NOMO-1 (cell line): ENCODE results near the gene FAM89A.
A peak's percentile ranks its signal among the peaks of the same experiment; 100 is the strongest.
"Not testable (repeated sequence)": the region's sequence is repeated elsewhere in the genome, so short reads cannot be mapped to it uniquely, and the experiment has no call there.

ENCODE experiments used
- DNase-seq, 2 experiments: peaks; one replicate each; lab custom pipeline; 2025; ENCODE audit not compliant: unreplicated experiment in 2 of 2; lab: John Stamatoyannopoulos, UW

The FAM89A gene

GRCh38 chr1:231035799-231036198, 4.3 kb downstream of the FAM89A start:
- DNase-seq: no peak

DNA sequence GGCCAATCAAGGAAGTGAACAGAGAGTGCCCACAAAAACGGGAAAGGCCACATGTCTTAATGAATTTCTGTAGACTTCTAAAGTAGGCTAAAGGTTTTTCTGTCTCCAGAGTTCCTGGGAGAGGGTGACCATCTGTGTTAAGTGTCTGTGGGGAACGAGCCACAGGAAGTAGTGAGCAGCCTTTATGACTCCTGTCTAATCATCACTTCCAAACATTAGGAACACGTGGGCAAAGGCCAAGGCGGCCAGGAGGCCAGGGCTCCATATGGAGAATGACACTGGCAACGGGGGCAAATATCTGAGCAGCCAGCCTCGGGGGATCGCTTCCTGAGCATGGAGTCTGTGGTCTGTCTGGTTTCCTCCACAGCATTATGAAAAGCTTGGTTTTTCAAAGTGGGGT, 7.1 kb downstream of the FAM89A start:
- DNase-seq: no peak

- DNase-seq: no peak
Measured at GRCh38 chr1:231029841-231030240, 10.2 kb downstream of the FAM89A start.

GRCh38 chr1:231029247-231029646, 10.8 kb downstream of the FAM89A start:
- DNase-seq: not testable (repeated sequence)

DNA sequence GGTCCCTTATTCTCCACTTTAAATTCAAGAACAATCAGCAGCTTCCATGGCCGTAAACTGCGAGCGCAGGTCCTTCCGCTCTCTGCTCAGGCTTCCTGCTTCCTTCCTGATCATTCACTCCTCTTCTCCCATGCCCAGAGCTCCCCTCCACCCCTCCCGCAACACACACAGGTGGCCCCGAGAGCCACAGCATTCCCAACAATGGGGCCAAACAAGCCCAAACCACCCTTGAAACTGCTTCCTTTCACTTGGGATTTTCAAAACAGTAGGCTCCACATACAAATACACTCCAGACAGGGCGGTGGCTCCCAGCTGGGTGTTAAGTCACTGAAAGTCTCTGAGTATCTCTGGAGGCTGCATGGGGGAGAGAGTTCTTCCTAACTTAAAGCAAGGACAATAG, 11.4 kb downstream of the FAM89A start:
- DNase-seq: no peak

- no peak for DNase-seq
Measured at GRCh38 chr1:231027971-231028370, 12.1 kb downstream of the FAM89A start.

- DNase-seq: no peak
Measured at GRCh38 chr1:231027136-231027925, 12.7 kb downstream of the FAM89A start.

DNA sequence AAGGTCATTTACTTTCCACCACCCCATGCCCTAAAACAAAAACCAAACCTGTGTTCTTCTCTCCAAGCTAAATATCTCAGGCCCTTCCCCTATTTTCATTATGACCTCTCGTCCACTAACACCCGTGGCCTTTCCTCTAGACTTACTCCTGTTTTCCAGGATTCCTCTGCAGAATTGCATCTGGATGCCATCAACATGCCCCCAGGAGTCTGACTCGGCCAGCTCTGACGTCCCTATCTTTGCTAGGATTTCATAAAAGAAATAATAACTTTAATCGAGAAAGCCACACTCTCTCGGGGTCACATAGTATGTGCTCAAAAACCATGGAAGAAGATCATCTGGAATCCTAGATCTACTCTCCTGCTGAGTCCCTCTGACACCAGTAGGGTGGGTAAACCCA, 13.5 kb downstream of the FAM89A start:
- no peak for DNase-seq

- DNase-seq: no peak
Measured at GRCh38 chr1:231023150-231023549, 16.9 kb downstream of the FAM89A start.

DNA sequence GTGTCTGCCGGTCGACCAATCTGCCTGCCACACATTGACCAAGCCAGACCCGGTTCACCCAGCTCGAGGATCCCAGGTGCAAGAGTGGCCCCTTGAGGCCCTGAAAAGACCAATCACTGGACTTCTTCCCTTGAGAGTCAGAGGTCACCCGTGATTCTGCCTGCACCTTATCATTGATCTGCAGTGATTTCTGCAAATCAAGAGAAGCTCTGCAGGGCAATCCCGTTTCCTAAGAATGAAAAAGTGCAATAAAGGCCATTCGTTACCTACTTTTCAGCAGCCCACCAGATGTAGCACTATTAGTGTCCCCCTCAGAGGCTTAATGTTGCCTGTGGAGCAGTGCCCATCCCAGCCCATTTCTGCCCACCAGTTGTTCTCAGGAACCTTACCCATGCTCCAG, 17.5 kb downstream of the FAM89A start:
- DNase-seq: not testable (repeated sequence)

DNA sequence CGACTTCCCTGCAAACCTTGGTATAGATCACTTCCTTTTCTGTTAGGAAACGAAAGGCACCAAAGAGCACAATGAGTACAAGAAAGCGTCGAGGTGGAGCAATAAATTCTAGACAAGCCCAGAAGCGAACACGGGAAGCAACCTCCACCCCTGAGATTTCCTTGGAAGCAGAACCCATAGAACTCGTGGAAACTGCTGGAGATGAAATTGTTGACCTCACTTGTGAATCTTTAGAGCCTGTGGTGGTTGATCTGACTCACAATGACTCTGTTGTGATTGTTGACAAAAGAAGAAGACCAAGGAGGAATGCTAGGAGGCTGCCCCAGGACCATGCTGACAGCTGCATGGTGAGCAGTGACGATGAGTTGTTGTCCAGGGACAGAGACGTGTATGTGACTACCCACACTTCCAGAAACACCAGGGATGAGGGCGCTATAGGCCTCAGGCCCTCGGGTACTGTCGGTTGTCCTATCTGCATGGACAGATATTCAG, 18.5 kb downstream of the FAM89A start:
- DNase-seq: peak; percentile 38 to 61

GRCh38 chr1:231020816-231021215, 19.2 kb downstream of the FAM89A start:
- no peak for DNase-seq

DNA sequence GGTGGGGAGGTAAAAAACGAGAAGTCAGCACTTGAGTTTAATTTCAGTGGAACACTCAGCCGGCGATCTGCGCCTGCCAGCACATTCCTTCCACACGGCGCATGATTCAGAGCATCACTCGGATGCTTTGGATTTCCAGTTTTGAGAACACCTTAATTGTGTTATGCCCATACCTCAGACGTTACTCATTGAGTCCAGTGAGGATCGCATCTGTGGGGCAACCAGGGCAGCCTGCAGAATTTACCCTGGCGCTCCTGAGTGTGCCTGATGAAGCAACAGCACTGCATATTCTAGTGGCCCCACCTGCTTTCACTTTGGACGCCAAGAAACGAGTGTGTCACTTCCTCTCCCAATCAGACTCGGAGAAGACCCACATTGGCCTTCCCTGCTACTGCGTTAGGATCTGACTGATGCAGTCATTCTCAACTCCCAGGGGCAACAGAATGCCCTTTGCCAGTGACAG, 19.9 kb downstream of the FAM89A start:
- peak; percentile 64 to 83 for DNase-seq

GRCh38 chr1:231019711-231020110, 20.3 kb downstream of the FAM89A start:
- DNase-seq: no peak

DNA sequence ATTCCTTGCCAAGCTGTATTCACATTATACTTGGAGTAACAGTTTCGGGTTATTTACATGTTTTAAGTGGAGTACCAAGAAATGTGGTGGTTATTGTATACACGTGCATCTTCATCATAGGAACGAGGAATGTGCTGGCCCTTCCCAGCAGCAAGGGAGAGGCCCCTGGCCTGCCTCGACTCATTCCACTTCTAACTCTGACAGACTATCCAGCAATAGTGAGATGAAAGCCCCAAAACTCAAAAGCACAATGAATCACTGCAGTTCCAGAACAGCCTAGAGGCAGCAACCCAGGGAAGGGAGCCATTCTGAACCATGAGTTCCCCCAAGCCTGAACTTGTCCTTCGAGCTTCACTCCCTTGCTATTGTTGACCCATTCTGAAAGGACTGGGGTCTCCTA, 23.1 kb downstream of the FAM89A start:
- no peak for DNase-seq

GRCh38 chr1:231016234-231016633, 23.8 kb downstream of the FAM89A start:
- no peak for DNase-seq

DNA sequence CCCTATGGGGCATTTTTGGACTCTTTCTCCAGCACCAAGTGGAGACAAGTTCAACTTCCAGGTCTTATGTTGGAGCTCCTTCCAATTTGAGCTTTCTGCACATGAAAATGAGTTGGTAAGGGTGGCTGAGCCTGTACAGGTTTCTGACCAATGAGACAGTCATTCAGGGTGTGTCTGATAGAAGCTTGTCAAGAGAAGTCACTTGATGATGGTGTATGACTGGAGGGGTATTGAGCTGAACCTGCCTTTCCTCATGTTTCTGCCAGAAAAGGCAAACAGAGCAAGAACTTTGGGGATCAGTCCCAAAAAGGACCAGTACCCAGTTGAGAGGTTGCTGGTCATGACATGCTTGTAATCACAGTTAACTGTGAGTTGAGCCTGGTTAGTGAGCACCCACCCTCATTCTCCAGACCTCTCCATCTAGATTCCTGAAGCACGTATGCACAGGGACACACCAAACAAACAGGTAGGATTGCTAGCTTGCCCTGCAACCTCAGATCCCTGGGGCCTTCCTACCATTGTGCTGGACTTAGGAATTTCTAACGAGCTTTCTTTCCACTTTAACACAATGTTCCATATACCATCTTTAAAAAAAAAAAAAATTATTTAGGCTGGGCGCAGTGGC, 26.6 kb downstream of the FAM89A start:
- DNase-seq: no peak

DNA sequence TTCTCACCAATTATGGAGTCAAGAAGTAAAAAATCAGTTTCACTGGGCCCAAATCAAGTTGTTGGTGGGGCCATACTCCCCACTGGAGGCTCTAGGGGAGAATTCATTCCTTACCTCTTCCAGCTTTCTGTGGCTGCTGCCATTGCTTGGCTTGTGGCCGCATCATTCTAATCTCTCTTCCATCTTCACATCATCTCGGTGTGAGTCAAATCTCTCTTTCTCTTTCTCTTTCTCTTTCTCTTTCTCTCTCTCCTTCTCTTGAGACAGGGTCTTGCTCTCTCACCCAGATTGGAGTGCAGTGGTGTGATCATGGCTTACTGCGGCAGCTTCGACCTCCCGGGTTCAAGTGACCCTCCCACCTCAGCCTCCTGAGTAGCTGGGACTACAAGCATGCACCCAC, 28.1 kb downstream of the FAM89A start:
- no peak for DNase-seq

GRCh38 chr1:231011360-231011759, 28.7 kb downstream of the FAM89A start:
- DNase-seq: no peak

GRCh38 chr1:231007535-231007934, 32.5 kb downstream of the FAM89A start:
- not testable (repeated sequence) for DNase-seq

DNA sequence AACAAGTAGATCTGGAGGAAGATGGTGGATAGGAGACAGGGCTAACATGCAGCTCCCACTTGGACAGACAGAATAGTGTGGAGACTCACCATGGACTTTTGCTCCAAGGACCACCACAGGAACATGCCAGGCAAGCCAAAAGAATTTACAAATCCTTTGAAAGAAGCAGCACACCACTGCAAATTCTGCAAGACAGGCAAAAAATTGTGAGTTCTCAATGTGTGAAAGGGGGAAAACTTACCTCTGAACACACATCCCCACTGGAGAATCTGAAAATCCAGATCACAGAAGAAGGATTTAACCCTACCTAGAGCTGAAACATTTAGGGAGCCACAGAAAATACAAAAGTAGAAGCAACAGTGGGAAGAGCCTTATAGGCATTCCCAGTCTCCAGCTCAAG, 38.2 kb downstream of the FAM89A start:
- no peak for DNase-seq

- DNase-seq: no peak
Measured at GRCh38 chr1:231000639-231001038, 39.4 kb downstream of the FAM89A start.
